ENCODE results near the gene TOP1.

Gene TOP1

GRCh38 chr20:41004531-41005360, 23.9 kb upstream of the TOP1 start:
- no peak for DNase-seq

- DNase-seq = no peak
Observed at GRCh38 chr20:41005361-41005729, 23.3 kb upstream of the TOP1 start.

DNA sequence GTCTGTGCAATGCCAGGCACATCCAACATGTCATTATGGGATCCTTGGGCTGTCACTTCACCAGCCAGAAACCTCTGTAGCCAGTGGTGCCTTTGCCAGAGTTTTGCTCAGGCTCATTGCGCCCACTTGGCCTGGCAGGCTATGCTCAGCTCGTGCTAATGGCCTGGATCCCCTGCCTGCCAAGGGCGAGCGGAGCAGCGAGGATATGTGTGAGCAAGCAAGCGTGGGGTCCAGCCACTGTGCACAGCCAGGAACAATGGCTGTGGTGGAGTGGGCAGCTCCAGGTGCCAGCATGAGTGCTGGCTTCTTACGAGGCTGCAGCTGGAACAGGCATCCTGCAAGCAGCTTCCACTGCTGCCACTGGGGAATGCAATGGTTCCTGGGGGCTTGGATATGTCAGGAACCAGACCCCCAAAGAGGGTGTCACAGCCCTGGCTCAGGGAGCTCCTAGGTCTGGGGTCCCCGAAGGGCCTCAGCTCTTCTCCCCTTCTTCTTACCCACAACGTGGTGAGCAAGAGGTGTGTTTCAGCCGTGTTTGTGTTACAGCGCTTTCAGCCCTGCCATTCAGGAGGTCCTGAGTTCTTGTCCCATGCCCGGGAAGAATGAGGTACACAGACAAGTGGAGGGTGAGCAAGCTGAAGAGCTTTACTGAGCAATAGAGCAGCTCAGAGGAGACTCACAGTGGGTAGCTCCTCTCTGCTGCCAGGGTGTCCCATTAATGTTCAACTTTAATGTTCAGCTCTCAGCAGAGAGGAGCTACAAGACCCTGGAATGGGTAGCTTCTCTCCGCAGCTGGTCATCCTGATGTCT, 22.3 kb upstream of the TOP1 start:
- no peak for DNase-seq

DNA sequence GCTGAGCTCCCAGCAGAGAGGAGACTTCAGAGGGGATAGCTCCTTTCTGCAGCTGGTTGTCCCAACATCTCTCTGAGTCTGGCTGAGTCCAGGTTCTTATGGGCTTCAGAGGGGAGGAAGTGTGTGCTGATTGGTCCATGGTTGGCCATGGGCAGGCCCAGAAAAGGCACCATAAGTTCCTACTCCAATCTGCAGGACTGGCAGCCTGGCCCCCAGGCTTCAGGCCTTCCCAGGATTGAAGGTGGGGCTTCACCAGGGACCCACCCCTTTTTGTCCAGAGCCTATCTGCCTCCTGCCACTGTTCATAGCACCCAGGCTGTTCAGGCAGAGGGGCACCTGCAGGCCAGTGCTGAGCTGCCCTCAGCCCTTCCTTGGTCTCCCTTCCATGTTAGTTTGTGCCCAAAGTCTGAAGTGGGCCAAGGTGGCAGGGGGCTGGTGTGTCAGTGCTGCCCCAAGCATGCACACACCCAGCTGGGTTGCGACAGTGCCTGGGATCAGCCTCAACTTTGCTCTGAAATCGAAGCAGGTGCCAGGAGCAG, 21.6 kb upstream of the TOP1 start:
- no peak for DNase-seq

DNA sequence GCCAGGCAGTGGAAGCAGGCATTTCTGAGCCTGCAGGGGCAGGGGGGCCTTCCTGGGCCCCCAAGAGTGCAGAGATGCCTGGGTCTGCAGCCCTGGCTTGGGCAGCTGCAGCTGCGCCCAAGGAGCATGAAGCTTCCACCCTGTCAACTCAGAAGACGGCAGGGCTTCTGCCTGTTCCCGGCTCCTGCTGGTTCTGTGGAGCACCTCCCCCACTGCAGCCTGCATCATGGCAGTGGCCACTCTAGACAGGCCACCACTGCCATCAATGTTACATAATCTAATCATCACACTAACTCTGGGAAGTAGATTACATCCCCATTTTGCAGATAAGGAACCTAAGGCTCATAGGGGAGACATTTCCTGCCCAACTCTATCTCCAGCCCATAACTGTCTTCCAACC, 21.1 kb upstream of the TOP1 start:
- DNase-seq = no peak

- no peak for DNase-seq
Observed at GRCh38 chr20:41009946-41010345, 18.7 kb upstream of the TOP1 start.

DNA sequence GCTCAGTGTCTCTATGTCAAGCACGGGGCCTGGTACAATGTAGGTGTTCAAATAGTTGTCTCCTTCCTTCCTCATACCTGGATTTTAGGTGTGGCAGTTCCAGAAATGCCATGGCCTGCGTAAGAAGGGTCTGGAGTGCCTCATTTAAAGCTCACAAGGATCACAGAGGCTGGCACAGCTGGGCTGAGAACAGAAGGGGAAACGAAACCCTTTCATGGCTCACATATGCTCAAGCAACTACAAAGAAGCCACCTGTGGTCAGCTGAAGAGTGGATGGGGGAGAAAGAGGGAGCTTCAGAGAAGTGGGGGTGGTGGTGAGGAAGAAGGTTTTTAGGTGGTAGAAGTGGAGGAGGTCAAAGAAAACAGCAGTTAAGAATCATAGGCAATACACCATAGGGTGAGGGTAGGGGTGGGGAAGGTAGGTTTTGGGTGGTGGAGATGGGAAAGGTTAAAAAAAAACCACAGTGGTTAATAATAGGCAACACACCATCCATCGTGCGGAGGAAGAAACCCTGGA, 17.0 kb upstream of the TOP1 start:
- DNase-seq = no peak

- no peak for DNase-seq
Observed at GRCh38 chr20:41014561-41015088, 14.0 kb upstream of the TOP1 start.

GRCh38 chr20:41017448-41018042, 11.1 kb upstream of the TOP1 start:
- no peak for DNase-seq

GRCh38 chr20:41018153-41018552, 10.5 kb upstream of the TOP1 start:
- no peak for DNase-seq

DNA sequence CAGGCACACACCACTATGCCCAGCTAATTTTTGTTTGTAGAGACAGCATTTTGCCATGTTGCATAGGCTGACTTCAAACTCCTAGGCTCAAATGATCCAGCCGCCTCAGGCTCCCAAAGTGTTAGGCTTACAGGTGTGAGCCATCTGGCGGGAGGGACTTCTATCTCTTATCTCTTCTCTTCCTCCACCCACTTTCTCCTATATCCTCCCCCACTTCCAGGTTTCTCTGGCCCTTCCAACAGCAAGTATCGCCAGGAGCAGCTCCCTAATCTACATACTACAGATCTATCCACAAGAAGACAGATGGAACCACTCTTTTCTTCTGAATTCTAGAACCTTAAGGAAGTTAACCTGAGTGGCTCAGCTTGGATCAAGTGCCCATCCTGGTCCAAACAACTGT, 5.1 kb upstream of the TOP1 start:
- DNase-seq = no peak

DNA sequence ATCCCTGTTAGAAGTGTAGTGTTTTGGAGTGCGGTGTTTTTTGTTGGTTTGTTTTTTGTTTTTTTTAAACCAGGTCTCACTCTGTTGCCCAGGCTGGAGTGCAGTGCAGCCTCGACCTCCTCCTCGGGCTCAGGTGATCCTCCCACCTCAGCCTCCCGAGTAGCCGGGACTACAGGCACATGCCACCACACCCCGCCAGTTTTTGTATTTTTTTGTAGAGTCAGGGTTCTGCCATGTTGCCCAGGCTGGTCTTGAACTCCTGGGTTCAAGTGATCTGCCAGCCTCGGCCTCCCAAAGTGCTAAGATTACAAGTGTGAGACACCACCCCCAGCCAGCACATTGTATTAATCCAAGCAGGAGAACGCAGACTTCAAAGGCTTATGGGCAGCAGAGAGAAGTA, 1.3 kb upstream of the TOP1 start:
- DNase-seq = no peak

DNA sequence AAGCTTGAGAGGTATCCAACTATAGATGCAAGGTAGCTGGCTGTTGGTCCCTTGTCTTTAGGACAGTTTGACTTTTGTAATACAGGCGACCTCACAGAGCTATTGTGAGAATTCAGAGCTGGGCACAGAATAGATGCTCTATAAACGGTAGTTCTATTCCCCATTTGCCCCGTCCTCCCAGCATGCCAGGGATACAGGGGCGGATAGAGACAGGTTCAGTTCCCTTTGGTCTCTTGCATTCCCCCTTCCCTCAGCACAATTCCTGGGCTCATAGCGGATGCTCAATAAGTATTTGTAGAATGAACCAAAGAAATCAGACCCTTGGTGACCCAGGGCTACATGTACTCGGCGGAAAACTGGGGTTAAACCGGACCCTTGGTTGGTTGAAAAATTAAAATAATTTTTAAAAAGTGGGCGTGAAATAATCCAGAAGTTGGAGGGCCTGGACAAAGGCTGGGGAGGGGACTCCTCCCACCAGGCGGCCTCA, 707 bp upstream of the TOP1 start:
- DNase-seq = no peak

DNA sequence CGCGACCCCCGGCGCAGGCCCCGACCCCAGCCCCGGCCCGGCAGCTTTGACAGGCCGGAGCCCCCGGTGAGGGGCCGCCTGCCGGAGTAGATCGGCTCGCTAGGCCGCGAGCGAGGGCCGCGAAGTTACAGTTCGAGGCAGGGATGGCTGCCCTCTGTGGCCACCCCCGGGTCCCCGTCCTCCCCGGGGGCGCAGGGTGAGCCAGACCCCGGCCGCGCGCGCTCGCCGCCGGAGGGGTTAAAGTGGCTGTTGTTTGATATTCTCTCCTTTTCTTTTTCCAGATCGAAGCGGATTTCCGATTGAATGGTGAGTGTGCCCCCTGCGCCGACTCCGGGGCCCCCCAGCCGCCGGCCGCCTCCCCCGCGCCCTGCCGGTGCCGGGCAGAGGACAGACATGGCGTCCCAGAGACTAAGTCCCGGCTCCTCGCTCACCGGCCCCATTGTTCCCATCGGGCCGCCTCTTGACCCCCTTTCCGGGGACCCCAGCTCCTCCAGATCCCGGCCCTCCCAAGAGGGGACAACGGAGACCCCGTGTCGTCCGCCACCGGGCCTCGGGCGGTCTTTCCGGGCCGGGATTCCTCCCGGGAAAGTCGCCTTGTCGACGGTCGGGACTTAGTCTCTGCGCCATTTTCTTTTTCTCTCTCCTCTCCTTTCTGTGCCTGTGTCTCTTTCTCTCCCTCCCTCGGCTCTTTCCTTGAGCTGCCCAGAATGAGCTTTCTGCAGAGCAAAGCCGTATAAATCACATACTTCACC, 704 bp downstream of the TOP1 start:
- peak; percentile 34 for DNase-seq

DNA sequence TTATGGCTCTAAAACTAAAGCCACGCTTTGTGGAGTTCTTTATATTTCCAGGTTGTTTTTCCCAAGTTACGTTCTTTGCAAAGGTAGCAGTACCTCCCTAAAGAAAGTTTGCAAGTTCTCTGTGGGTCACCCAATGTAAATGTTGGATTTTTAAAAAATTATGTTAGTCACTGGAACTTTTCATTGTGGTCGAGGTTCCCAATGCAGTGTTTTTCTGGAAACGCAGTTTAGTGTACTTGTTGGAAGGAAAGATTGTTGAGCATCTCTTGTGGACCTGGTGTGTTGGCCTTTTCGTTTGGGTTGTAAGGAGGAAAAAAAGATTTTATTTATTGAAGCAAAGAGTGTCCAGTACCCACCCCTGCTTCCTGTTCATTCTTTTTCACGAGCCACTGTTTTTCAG, 1.4 kb downstream of the TOP1 start:
- DNase-seq = no peak

- DNase-seq = no peak
Observed at GRCh38 chr20:41030531-41031242, 2.1 kb downstream of the TOP1 start.

GRCh38 chr20:41031243-41031619, 2.6 kb downstream of the TOP1 start:
- no peak for DNase-seq

GRCh38 chr20:41032271-41032670, 3.6 kb downstream of the TOP1 start:
- DNase-seq = no peak

DNA sequence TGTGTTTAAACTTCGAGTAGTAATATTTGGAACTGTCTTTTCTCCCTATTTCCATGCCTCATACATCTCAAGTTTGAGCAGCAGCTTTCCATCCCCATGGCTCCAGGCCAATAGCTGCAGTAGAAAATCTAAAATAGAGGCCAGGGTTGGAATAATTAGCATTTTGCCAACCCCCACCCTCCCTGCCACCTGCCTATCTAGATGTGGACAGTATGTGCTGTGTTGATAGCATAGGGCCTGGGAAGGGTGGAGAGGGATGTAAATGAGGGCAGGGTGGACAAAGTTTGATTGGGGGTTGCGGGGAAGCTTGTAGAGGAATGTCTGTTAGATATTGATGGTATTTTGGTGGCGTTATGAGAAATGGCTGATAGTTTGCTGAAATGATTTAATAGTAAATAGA, 5.6 kb downstream of the TOP1 start:
- DNase-seq = no peak

- no peak for DNase-seq
Observed at GRCh38 chr20:41035207-41035606, 6.6 kb downstream of the TOP1 start.

DNA sequence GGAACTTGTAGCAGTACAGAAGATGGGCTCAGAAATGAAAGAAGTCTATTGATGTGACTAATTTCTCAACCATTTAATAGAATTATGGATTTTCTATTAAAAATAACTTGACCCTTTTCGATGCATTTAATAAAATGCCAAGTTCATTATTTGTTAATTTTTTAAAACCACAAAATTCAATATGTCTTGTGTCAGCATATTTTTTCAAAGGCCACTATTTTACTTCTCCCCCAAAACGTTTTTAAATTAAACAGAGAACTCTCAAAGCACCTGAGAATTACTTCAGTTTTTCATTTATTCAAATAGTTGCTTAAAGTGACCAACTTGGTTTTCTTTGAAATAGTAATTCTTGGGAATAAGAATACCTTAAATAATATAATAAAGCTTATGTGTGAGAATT, 8.6 kb downstream of the TOP1 start:
- no peak for DNase-seq

All from CD4-positive, alpha-beta T cell treated with Interleukin-10 for 1 hour (primary cell).